LNCAP (cell line): ENCODE data around the gene BCAS3.

Source experiments
- CTCF ChIP-seq: fragments of 450-650 bp; IDR thresholded peaks from 2 replicates; pipeline ENCODE4 v1.5.1; 2017; ENCODE audit warnings: mild to moderate bottlenecking

Gene BCAS3

GRCh38 chr17:60939318-60939717 is 261.7 kb downstream of the BCAS3 start:
- TF ChIP-seq CTCF, result no peak

GRCh38 chr17:60941028-60941427 is 263.4 kb downstream of the BCAS3 start:
- no peak for TF ChIP-seq CTCF

GRCh38 chr17:60941571-60941970 is 263.9 kb downstream of the BCAS3 start:
- no peak for TF ChIP-seq CTCF

GRCh38 chr17:60944751-60945150 is 267.1 kb downstream of the BCAS3 start:
- TF ChIP-seq CTCF, result no peak

GRCh38 chr17:60947100-60947499 is 269.4 kb downstream of the BCAS3 start:
- TF ChIP-seq CTCF, result no peak

- TF ChIP-seq CTCF, result no peak
These were observed 269.9 kb downstream of the BCAS3 start for GRCh38 chr17:60947543-60947942.

GRCh38 chr17:60952747-60953146 is 275.1 kb downstream of the BCAS3 start:
- no peak for TF ChIP-seq CTCF

GRCh38 chr17:60959011-60959410 is 281.4 kb downstream of the BCAS3 start:
- TF ChIP-seq CTCF, result no peak
